ENCODE measurements around the gene EFHC1.

The EFHC1 gene

DNA sequence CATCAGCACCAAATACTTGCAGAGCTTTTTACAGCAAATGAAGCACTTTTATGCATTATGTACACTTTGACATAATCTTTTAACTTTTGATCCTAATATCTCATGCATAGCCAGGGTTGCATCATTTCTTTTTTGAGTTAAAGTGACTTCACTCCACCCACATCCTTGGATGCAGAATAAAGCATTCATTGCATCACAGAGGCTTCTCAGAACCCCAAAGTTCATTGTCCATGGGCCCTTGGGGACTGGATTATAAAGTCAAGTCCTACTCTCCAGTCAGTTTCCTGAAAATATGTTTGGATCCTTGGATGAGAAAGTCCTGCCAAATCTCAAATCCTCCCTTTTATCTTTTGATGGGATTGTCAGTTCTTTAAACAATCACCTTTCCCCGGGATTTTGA lies 10.6 kb upstream of the EFHC1 start:
- no peaks in the 10 kb centered on the region for H4K20me1 ChIP-seq (ENCODE audit: insufficient read depth, low read length)
- H3K4me2 ChIP-seq (ENCODE audit: low read depth, low read length) = no peak overlapping the region

DNA sequence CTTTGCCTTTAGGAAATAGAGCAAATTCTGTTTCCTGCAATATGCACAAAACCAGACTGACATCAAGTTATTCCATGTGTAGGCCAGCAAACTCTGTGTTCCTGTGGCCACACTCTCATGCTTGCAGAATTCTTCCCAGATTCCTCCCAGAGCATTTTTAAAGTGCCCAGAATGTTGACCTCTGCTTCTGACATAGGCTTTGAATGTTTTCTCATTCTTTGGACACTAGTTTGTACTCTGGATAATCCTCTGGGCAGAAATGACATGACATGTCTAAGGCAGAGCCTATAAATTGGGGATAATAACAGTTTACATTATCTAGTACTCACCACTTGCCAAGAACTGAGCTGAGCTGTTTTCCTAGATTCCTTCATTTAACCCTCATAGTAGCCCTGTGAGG lies 9.2 kb upstream of the EFHC1 start:
- H3K4me2 ChIP-seq (ENCODE audit: low read depth, low read length) = no peak overlapping the region

More for the DNA sequence above, 10.6 kb upstream of the EFHC1 start:
- H3F3A ChIP-seq (ENCODE audit: insufficient read depth, low read length) = no peaks in the 10 kb centered on the region
- H3K9me2 ChIP-seq (replicated peaks; ENCODE audit: insufficient read depth, low read length) = no peaks in the 10 kb centered on the region
- no peak overlapping the region for H3K4me3 ChIP-seq (ENCODE audit: low read length)
- TF ChIP-seq EZH2 (optimal IDR thresholded peaks at IDR 0.05; ENCODE audit: low read depth, low read length) = no peak
- TF ChIP-seq EZH2phosphoT487 (IDR thresholded peaks at IDR 0.05; ENCODE audit: low read length) = no peak
- TF ChIP-seq, protein P1, sequence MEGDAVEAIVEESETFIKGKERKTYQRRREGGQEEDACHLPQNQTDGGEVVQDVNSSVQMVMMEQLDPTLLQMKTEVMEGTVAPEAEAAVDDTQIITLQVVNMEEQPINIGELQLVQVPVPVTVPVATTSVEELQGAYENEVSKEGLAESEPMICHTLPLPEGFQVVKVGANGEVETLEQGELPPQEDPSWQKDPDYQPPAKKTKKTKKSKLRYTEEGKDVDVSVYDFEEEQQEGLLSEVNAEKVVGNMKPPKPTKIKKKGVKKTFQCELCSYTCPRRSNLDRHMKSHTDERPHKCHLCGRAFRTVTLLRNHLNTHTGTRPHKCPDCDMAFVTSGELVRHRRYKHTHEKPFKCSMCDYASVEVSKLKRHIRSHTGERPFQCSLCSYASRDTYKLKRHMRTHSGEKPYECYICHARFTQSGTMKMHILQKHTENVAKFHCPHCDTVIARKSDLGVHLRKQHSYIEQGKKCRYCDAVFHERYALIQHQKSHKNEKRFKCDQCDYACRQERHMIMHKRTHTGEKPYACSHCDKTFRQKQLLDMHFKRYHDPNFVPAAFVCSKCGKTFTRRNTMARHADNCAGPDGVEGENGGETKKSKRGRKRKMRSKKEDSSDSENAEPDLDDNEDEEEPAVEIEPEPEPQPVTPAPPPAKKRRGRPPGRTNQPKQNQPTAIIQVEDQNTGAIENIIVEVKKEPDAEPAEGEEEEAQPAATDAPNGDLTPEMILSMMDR (IDR thresholded peaks at IDR 0.05; ENCODE audit: low read length) = no peak
- no peak overlapping the region for H2AFZ ChIP-seq (ENCODE audit: low read length)
- no peaks in the 10 kb centered on the region for H3K27me3 ChIP-seq (replicated peaks; ENCODE audit: insufficient read depth, low read length)
- no peak for DNase-seq
- H3K9me3 ChIP-seq (replicated peaks; ENCODE audit: insufficient read depth, low read length) = no peaks in the 10 kb centered on the region
- no peak overlapping the region for H3K27ac ChIP-seq (ENCODE audit: low read length)
- no peaks in the 10 kb centered on the region for H3K36me3 ChIP-seq (replicated peaks; ENCODE audit: insufficient read depth, low read length)
- no peaks in the 10 kb centered on the region for H3K79me2 ChIP-seq (ENCODE audit: low read length)
- no peak overlapping the region for H3K9ac ChIP-seq (ENCODE audit: low read length)
- H3K4me1 ChIP-seq (ENCODE audit: low read length) = peaks cover 11% of the 10 kb centered on the region; the same call in 1 of the 2 replicates

GRCh38 chr6:52411911-52412310 lies 8.2 kb upstream of the EFHC1 start:
- DNase-seq = no peak
- H2AFZ ChIP-seq (ENCODE audit: low read length) = no peak overlapping the region
- peaks cover 15% of the 10 kb centered on the region for H3F3A ChIP-seq (ENCODE audit: insufficient read depth, low read length)
- H3K79me2 ChIP-seq (ENCODE audit: low read length) = no peaks in the 10 kb centered on the region
- no peaks in the 10 kb centered on the region for H3K36me3 ChIP-seq (replicated peaks; ENCODE audit: insufficient read depth, low read length)
- H4K20me1 ChIP-seq (ENCODE audit: insufficient read depth, low read length) = no peaks in the 10 kb centered on the region
- no peak overlapping the region for H3K4me3 ChIP-seq (ENCODE audit: low read length)
- H3K4me1 ChIP-seq (ENCODE audit: low read length) = peaks cover 33% of the 10 kb centered on the region
- no peak overlapping the region for H3K4me2 ChIP-seq (ENCODE audit: low read depth, low read length)
- no peak for TF ChIP-seq EZH2 (optimal IDR thresholded peaks at IDR 0.05; ENCODE audit: low read depth, low read length)
- TF ChIP-seq, protein P1 (IDR thresholded peaks at IDR 0.05; ENCODE audit: low read length) = no peak
- no peak for TF ChIP-seq EZH2phosphoT487 (IDR thresholded peaks at IDR 0.05; ENCODE audit: low read length)
- no peaks in the 10 kb centered on the region for H3K27me3 ChIP-seq (replicated peaks; ENCODE audit: insufficient read depth, low read length)
- no peaks in the 10 kb centered on the region for H3K9me3 ChIP-seq (replicated peaks; ENCODE audit: insufficient read depth, low read length)
- no peak overlapping the region for H3K9ac ChIP-seq (ENCODE audit: low read length)
- H3K9me2 ChIP-seq (replicated peaks; ENCODE audit: insufficient read depth, low read length) = no peaks in the 10 kb centered on the region
- H3K27ac ChIP-seq (ENCODE audit: low read length) = no peak overlapping the region

More for the DNA sequence above, 9.2 kb upstream of the EFHC1 start:
- no peaks in the 10 kb centered on the region for H3K9me3 ChIP-seq (replicated peaks; ENCODE audit: insufficient read depth, low read length)
- TF ChIP-seq EZH2 (optimal IDR thresholded peaks at IDR 0.05; ENCODE audit: low read depth, low read length) (no peak), EZH2phosphoT487 (IDR thresholded peaks at IDR 0.05; ENCODE audit: low read length) (no peak)
- TF ChIP-seq, protein P1 (IDR thresholded peaks at IDR 0.05; ENCODE audit: low read length) = no peak
- DNase-seq = no peak
- H3K9me2 ChIP-seq (replicated peaks; ENCODE audit: insufficient read depth, low read length) = no peaks in the 10 kb centered on the region
- peaks cover 24% of the 10 kb centered on the region for H3K4me1 ChIP-seq (ENCODE audit: low read length)
- H3F3A ChIP-seq (ENCODE audit: insufficient read depth, low read length) = peaks cover 13% of the 10 kb centered on the region
- H2AFZ ChIP-seq (ENCODE audit: low read length) = no peak overlapping the region
- H3K9ac ChIP-seq (ENCODE audit: low read length) = no peak overlapping the region
- H3K4me3 ChIP-seq (ENCODE audit: low read length) = no peak overlapping the region
- H3K36me3 ChIP-seq (replicated peaks; ENCODE audit: insufficient read depth, low read length) = no peaks in the 10 kb centered on the region
- no peaks in the 10 kb centered on the region for H3K27me3 ChIP-seq (replicated peaks; ENCODE audit: insufficient read depth, low read length)
- no peaks in the 10 kb centered on the region for H3K79me2 ChIP-seq (ENCODE audit: low read length)
- no peaks in the 10 kb centered on the region for H4K20me1 ChIP-seq (ENCODE audit: insufficient read depth, low read length)
- no peak overlapping the region for H3K27ac ChIP-seq (ENCODE audit: low read length)
